HL-60 (cell line): ENCODE measurements around the gene CFAP45.
A peak's percentile ranks its signal among the peaks of the same experiment; 100 is the strongest.

ENCODE experiments used
- DNase-seq, 2 experiments: peaks; one replicate each; pipeline ENCODE4 v3.0.0-alpha.2; 2010 to 2020; ENCODE audit warnings: low read depth in 1 of 2, low spot score in 1 of 2
- H3K27ac ChIP-seq: fragments of 250-450 bp; sonication (Bioruptor Pico); replicated peaks from 2 replicates; pipeline ENCODE4 v1.5.1; 2020; ENCODE audit warnings: mild to moderate bottlenecking, moderate library complexity
- H3K27me3 ChIP-seq: fragments of 250-450 bp; sonication (Bioruptor Pico); 2 replicates; pipeline ENCODE4 v1.5.1; 2021; ENCODE audit warnings: mild to moderate bottlenecking, moderate library complexity; ENCODE audit not compliant: insufficient read depth, poor library complexity, severe bottlenecking
- H3K4me3 ChIP-seq: replicated peaks from 2 replicates; pipeline ENCODE4 v1.5.1; 2011; ENCODE audit warnings: mild to moderate bottlenecking, control low read depth, low read length; ENCODE audit not compliant: insufficient read depth
- CTCF ChIP-seq: IDR thresholded peaks from one replicate; pipeline ENCODE4 v1.5.1; 2011; ENCODE audit warnings: low read length, control low read depth, inconsistent platforms; ENCODE audit not compliant: insufficient read depth
- GABPA ChIP-seq: IDR thresholded peaks from 2 replicates; pipeline ENCODE4 v1.6.1; 2012; ENCODE audit warnings: low read depth
- POLR2AphosphoS5 ChIP-seq: IDR thresholded peaks from 2 replicates; pipeline ENCODE4 v1.6.1; 2012; ENCODE audit warnings: low read depth
- REST ChIP-seq: IDR thresholded peaks from 2 replicates; pipeline ENCODE4 v1.6.1; 2012; ENCODE audit warnings: low read depth; ENCODE audit not compliant: insufficient replicate concordance
- SPI1 ChIP-seq: IDR thresholded peaks from 2 replicates; pipeline ENCODE4 v1.6.1; 2012; ENCODE audit warnings: low read depth, mild to moderate bottlenecking, borderline replicate concordance

The CFAP45 gene

GRCh38 chr1:159918352-159919200 lies 18.6 kb upstream of the CFAP45 start:
- no peaks in the 10 kb centered on the region for H3K27me3 ChIP-seq
- no peak overlapping the region for H3K27ac ChIP-seq
- TF ChIP-seq POLR2AphosphoS5 = peak; percentile 70
- TF ChIP-seq REST = no peak
- no peak overlapping the region for H3K4me3 ChIP-seq
- no peak for DNase-seq

GRCh38 chr1:159917533-159918351 lies 17.8 kb upstream of the CFAP45 start:
- TF ChIP-seq POLR2AphosphoS5 = peak; percentile 90
- no peak for TF ChIP-seq CTCF
- TF ChIP-seq GABPA = no peak
- TF ChIP-seq REST = no peak
- TF ChIP-seq SPI1 = no peak
- Histone ChIP-seq H3K4me3 (no peak overlapping the region), H3K27ac (peak overlapping the region; percentile 44), H3K27me3 (no peaks in the 10 kb centered on the region)
- DNase-seq = peak in 1 of 2 experiments; percentile 65

- no peak for DNase-seq
- H3K27me3 ChIP-seq = no peaks in the 10 kb centered on the region
- TF ChIP-seq REST = no peak
- no peak for TF ChIP-seq SPI1
- TF ChIP-seq POLR2AphosphoS5 = peak; percentile 41; the same call in 1 of the 2 replicates
- H3K27ac ChIP-seq = peak overlapping the region; percentile 4
- H3K4me3 ChIP-seq = no peak overlapping the region
Observed at GRCh38 chr1:159916242-159917051, 16.5 kb upstream of the CFAP45 start.
